Kidney (tissue), 14 donors: ENCODE measurements around the gene MSMP. TPM values are rescaled to one million over a fixed set of nuclear protein-coding genes. Genes with fewer than 3 reads are reported as not detected.
A peak's percentile ranks its signal among the peaks of the same experiment; 100 is the strongest.

Experiments used
- DNase-seq, 5 donors: peaks; one replicate each; pipeline ENCODE4 v3.0.0-alpha.2; 2013 to 2020
- FAIRE-seq: peaks from 2 replicates; lab custom pipeline; 2012; peaks lifted over from hg19 to GRCh38; lab: Jason Lieb, UNC
- H3K27ac ChIP-seq, 2 donors: one replicate each; pipeline ENCODE4 v1.7.0; 2013; ENCODE audit warnings: low read depth in 2 of 2, low read length in 2 of 2, inconsistent platforms in 1 of 2
- H3K27me3 ChIP-seq: one replicate; pipeline ENCODE4 v1.7.1; 2013; ENCODE audit warnings: low read length, inconsistent platforms; ENCODE audit not compliant: control insufficient read depth, insufficient read depth
- H3K36me3 ChIP-seq, 3 donors: one replicate each; pipeline versions ENCODE4 v1.7.0 to v1.7.1; 2013; ENCODE audit warnings: low read length in 3 of 3, control low read depth in 1 of 3, inconsistent platforms in 1 of 3; ENCODE audit not compliant: insufficient read depth in 3 of 3, control insufficient read depth in 2 of 3
- H3K4me1 ChIP-seq, 3 donors: one replicate each; pipeline versions ENCODE4 v1.7.0 to v1.7.1; 2013; ENCODE audit warnings: low read length in 3 of 3, inconsistent platforms in 1 of 3, low read depth in 1 of 3; ENCODE audit not compliant: control insufficient read depth in 2 of 3, insufficient read depth in 2 of 3
- H3K4me3 ChIP-seq, 3 donors: one replicate each; pipeline versions ENCODE4 v1.7.0 to v1.8.1; 2013; ENCODE audit warnings: low read length in 3 of 3, control low read depth in 1 of 3, inconsistent platforms in 1 of 3
- H3K9ac ChIP-seq, 3 donors: one replicate each; pipeline versions ENCODE4 v1.7.0 to v1.7.1; 2013; ENCODE audit warnings: low read length in 3 of 3, control low read depth in 1 of 3, inconsistent platforms in 1 of 3
- H3K9me3 ChIP-seq, 3 donors: one replicate each; pipeline versions ENCODE4 v1.7.0 to v1.7.1; 2013; ENCODE audit warnings: low read length in 3 of 3, control low read depth in 1 of 3, inconsistent platforms in 1 of 3; ENCODE audit not compliant: control insufficient read depth in 2 of 3, insufficient read depth in 1 of 3
- intact Hi-C: fragments of 100-400 bp; cut with DNase I; formaldehyde crosslinking; loops from one replicate; pipeline ENCODE4 v1.11.1; 2022
- polyA plus RNA-seq: library from polyadenylated mRNA; stranded (reverse); fragments of 350-450 nt; fragmentation: Illumina TruSeq; extraction: RNeasy Lipid Tissue Mini Kit (QIAGEN cat#74804); gene quantifications from one replicate; pipeline ENCODE4 v1.2.3, GENCODE V29; 2014; ENCODE audit warnings: low read depth, low replicate concordance; ENCODE audit not compliant: insufficient read depth
- total RNA-seq: library from RNA; stranded (reverse); fragmentation: NEBNext Ultra II Directional; extraction: Animal tissue kit (Norgen Biotek cat#: 25700); gene quantifications from one replicate; pipeline ENCODE4 v1.2.1, GENCODE V29; 2021
- TF ChIP-seq, protein P1 (sequence below): IDR thresholded peaks from 3 replicates; pipeline ENCODE4 v1.5.1; 2012; ENCODE audit warnings: mild to moderate bottlenecking, moderate library complexity, borderline replicate concordance; ENCODE audit not compliant: insufficient read depth; ENCODE audit errors: extremely low read depth
- donor health status: control.
- donor health status: control.
- donor health status: control.
- donor health status: control.
- donor health status: control.
- donor health status: DM: yes; HTN: yes; CAD: no.
- donor health status: Normal renal cell carcinoma (clear cell type).

Gene MSMP
- total and polyA plus RNA-seq, 2 donors from 2014 or later, result 0.47 TPM; not detected in 1

- H3K27me3 ChIP-seq, result no peaks in the 10 kb centered on the region
- H3K4me3 ChIP-seq, result no peak overlapping the region
- H3K9ac ChIP-seq, result no peak overlapping the region
- peaks cover 2 to 21% (median 18%) of the 10 kb centered on the region in 3 donors for H3K4me1 ChIP-seq
- intact Hi-C loops, result no loop called here
- DNase-seq, result no peak
- no peak for FAIRE-seq
- TF ChIP-seq, protein P1, sequence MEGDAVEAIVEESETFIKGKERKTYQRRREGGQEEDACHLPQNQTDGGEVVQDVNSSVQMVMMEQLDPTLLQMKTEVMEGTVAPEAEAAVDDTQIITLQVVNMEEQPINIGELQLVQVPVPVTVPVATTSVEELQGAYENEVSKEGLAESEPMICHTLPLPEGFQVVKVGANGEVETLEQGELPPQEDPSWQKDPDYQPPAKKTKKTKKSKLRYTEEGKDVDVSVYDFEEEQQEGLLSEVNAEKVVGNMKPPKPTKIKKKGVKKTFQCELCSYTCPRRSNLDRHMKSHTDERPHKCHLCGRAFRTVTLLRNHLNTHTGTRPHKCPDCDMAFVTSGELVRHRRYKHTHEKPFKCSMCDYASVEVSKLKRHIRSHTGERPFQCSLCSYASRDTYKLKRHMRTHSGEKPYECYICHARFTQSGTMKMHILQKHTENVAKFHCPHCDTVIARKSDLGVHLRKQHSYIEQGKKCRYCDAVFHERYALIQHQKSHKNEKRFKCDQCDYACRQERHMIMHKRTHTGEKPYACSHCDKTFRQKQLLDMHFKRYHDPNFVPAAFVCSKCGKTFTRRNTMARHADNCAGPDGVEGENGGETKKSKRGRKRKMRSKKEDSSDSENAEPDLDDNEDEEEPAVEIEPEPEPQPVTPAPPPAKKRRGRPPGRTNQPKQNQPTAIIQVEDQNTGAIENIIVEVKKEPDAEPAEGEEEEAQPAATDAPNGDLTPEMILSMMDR, result no peak
- H3K36me3 ChIP-seq, result peaks cover 29 to 68% (median 59%) of the 10 kb centered on the region in 3 donors
- no peak overlapping the region for H3K27ac ChIP-seq
- no peaks in the 10 kb centered on the region for H3K9me3 ChIP-seq
Measured at GRCh38 chr9:35723426-35723825, 30.6 kb downstream of the MSMP start.

DNA sequence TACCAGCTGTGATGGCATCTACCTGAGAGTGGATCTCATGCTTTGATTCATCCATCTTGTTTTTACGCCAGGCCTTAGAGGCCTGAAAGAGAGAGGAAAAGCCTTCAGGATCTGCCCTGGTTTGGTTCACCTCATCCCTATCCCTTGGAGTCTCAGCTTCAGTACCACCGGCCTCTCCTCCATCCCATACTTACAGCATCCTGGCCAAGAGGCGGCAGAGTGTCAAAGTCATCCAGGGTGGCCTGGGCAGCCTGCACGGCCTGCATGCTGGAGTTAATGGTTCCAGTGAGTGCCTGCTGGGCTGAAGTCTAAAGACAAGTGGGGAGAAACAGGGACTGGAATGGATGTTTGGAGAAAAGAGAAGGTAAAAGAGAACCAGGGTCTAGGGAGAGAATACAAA is 34.5 kb downstream of the MSMP start:
- intact Hi-C loops, result no loop called here
- Histone ChIP-seq H3K27ac (no peak overlapping the region), H3K27me3 (no peaks in the 10 kb centered on the region), H3K9ac (no peak overlapping the region), H3K36me3 (peaks cover 32 to 99% (median 88%) of the 10 kb centered on the region in 3 donors), H3K4me1 (no peaks in the 10 kb centered on the region), H3K4me3 (no peak overlapping the region), H3K9me3 (no peaks in the 10 kb centered on the region)
- DNase-seq (no peak), FAIRE-seq (no peak)
- TF ChIP-seq, protein P1, result no peak

GRCh38 chr9:35718721-35719511 is 35.2 kb downstream of the MSMP start:
- Histone ChIP-seq H3K36me3 (peaks cover 29 to 99% (median 88%) of the 10 kb centered on the region in 3 donors), H3K27ac (no peak overlapping the region), H3K27me3 (no peaks in the 10 kb centered on the region), H3K4me3 (no peak overlapping the region), H3K9me3 (no peaks in the 10 kb centered on the region), H3K9ac (no peak overlapping the region), H3K4me1 (no peaks in the 10 kb centered on the region)
- FAIRE-seq (no peak), DNase-seq (peak in 1 of 5 donors; percentile 58)
- TF ChIP-seq, protein P1, result no peak
- intact Hi-C loops, result no loop called here
